HepG2 (cell line): ENCODE results near the gene CHN2.

Experiments
- EP300 ChIP-seq, 3 experiments: sonication (generic) in 1 of 3; formaldehyde crosslinking in 1 of 3; IDR thresholded peaks; 2 replicates each; pipeline versions ENCODE4 v1.5.1 to v1.6.1; 2011 to 2020; ENCODE audit warnings: low read depth in 2 of 3, low read length in 2 of 3, borderline replicate concordance in 1 of 3, improper control_type of control experiment in 1 of 3, mild to moderate bottlenecking in 1 of 3, missing genetic modification reagents in 1 of 3, moderate library complexity in 1 of 3
- FOSL1 ChIP-seq: sonication (generic); formaldehyde crosslinking; IDR thresholded peaks from 2 replicates; pipeline ENCODE4 v1.9.0; 2021; ENCODE audit warnings: missing genetic modification reagents, borderline replicate concordance
- MIER3 ChIP-seq: IDR thresholded peaks from 2 replicates; pipeline ENCODE4 v1.6.1; 2016; ENCODE audit warnings: missing compliant biosample characterization, borderline replicate concordance
- ZNF354B ChIP-seq: sonication (generic); formaldehyde crosslinking; IDR thresholded peaks from 2 replicates; pipeline ENCODE4 v1.8.0; 2022; ENCODE audit warnings: mild to moderate bottlenecking, missing genetic modification reagents
- TF ChIP-seq, protein P1 (sequence below): IDR thresholded peaks from 2 replicates; pipeline ENCODE4 v1.6.1; 2012; ENCODE audit warnings: low read depth, low read length, improper control_type of control experiment

DNA sequence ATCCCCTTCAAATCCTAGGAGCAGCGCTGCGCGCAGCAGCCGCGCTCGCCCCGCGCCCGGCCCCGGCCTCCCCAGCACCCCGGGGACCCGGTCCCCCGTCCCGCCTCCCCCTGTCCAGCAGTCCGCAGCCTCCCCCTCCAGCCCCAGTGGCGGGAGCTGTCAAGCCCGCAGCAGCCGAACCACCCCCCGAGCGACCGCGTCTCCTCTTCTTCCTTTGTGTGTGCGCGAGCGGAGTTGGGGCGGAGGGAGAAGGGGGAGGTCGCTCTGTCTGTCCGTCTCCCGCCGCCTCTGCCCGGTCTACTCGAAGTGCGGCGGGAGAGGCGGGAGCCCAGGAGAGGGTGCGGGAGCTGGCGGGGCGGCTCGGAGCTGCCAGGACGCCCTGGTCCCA is 375 bp upstream of the CHN2 start:
- TF ChIP-seq EP300 (IDR thresholded peaks at IDR 0.05; ENCODE audit: low read depth in 2 of 2, low read length in 2 of 2) (no peak), EP300 (CRISPR knock-in tag; IDR thresholded peaks at IDR 0.05; ENCODE audit: borderline replicate concordance) (no peak), ZNF354B (no peak), FOSL1 (CRISPR knock-in tag) (no peak), MIER3 (CRISPR knock-in tag) (no peak)
- TF ChIP-seq, protein P1, sequence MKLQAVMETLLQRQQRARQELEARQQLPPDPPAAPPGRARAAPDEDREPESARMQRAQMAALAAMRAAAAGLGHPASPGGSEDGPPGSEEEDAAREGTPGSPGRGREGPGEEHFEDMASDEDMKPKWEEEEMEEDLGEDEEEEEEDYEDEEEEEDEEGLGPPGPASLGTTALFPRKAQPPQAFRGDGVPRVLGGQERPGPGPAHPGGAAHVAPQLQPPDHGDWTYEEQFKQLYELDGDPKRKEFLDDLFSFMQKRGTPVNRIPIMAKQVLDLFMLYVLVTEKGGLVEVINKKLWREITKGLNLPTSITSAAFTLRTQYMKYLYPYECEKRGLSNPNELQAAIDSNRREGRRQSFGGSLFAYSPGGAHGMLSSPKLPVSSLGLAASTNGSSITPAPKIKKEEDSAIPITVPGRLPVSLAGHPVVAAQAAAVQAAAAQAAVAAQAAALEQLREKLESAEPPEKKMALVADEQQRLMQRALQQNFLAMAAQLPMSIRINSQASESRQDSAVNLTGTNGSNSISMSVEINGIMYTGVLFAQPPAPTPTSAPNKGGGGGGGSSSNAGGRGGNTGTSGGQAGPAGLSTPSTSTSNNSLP = no peak
